ENCODE data around the gene LMX1B.

DNA sequence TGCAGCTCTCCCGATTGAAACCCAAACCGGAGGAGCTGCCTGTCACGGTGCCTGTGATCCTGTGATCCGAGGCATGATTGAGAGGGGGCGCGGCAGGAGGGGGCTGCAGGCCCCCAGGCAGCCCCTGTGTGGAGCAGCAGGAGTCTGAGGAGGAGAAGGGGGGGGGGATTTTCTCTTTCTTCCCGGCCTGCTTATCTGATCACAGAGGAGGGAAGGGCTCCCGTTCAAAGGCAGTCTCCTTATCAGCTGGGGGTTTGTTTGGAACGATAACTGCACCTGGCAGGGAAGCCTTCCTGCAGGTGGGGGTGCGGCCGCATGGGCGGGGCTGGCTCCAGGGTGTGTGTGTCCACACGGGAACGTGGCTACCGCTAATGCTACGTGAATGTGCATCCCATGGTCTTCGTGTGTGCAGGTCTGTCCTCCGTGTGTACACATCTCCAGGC lies 38.4 kb downstream of the LMX1B start:
- TF ChIP-seq POLR2A (IDR thresholded peaks at IDR 0.05) (no peak), POLR2AphosphoS5 (IDR thresholded peaks at IDR 0.05) (peak in 2 of 3 donors; percentile 62 to 63)
- TF ChIP-seq, protein P1, sequence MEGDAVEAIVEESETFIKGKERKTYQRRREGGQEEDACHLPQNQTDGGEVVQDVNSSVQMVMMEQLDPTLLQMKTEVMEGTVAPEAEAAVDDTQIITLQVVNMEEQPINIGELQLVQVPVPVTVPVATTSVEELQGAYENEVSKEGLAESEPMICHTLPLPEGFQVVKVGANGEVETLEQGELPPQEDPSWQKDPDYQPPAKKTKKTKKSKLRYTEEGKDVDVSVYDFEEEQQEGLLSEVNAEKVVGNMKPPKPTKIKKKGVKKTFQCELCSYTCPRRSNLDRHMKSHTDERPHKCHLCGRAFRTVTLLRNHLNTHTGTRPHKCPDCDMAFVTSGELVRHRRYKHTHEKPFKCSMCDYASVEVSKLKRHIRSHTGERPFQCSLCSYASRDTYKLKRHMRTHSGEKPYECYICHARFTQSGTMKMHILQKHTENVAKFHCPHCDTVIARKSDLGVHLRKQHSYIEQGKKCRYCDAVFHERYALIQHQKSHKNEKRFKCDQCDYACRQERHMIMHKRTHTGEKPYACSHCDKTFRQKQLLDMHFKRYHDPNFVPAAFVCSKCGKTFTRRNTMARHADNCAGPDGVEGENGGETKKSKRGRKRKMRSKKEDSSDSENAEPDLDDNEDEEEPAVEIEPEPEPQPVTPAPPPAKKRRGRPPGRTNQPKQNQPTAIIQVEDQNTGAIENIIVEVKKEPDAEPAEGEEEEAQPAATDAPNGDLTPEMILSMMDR (IDR thresholded peaks at IDR 0.05) = no peak

All from stomach (tissue), 4 donors.